ENCODE results near the gene ZNHIT1.
A peak's percentile ranks its signal among the peaks of the same experiment; 100 is the strongest.
"Not testable (repeated sequence)": the region's sequence is repeated elsewhere in the genome, so short reads cannot be mapped to it uniquely, and the experiment has no call there.

ZNHIT1 gene

GRCh38 chr7:101189109-101189508 lies 28.9 kb upstream of the ZNHIT1 start:
- H3K36me3 ChIP-seq (ENCODE audit: control insufficient read depth in 2 of 2, insufficient read depth in 2 of 2, low read length in 2 of 2) = no peaks in the 10 kb centered on the region
- H3K4me1 ChIP-seq (ENCODE audit: control insufficient read depth in 2 of 2, insufficient read depth in 2 of 2, low read length in 2 of 2) = peaks cover 3% of the 10 kb centered on the region in 2 donors
- no peak overlapping the region for H3K4me3 ChIP-seq (ENCODE audit: low read length in 2 of 2)
- no peaks in the 10 kb centered on the region for H3K27me3 ChIP-seq (ENCODE audit: control insufficient read depth in 2 of 2, insufficient read depth in 2 of 2, low read length in 2 of 2)
- no peaks in the 10 kb centered on the region for H3K9me3 ChIP-seq (ENCODE audit: control insufficient read depth in 2 of 2, low read length in 2 of 2)
- H3K9ac ChIP-seq (ENCODE audit: low read depth in 1 of 2, low read length in 2 of 2) = no peak overlapping the region
- H3K27ac ChIP-seq (ENCODE audit: low read depth in 2 of 2, low read length in 2 of 2) = no peak overlapping the region

- H3K27ac ChIP-seq (ENCODE audit: low read depth in 2 of 2, low read length in 2 of 2) = no peak overlapping the region
- H3K9ac ChIP-seq (ENCODE audit: low read depth in 1 of 2, low read length in 2 of 2) = no peak overlapping the region
- H3K4me1 ChIP-seq (ENCODE audit: control insufficient read depth in 2 of 2, insufficient read depth in 2 of 2, low read length in 2 of 2) = peaks cover 5 to 9% of the 10 kb centered on the region in 2 donors
- H3K9me3 ChIP-seq (ENCODE audit: control insufficient read depth in 2 of 2, low read length in 2 of 2) = no peaks in the 10 kb centered on the region
- no peak overlapping the region for H3K4me3 ChIP-seq (ENCODE audit: low read length in 2 of 2)
- H3K27me3 ChIP-seq (ENCODE audit: control insufficient read depth in 2 of 2, insufficient read depth in 2 of 2, low read length in 2 of 2) = peaks cover 0 to 4% of the 10 kb centered on the region in 2 donors
- no peaks in the 10 kb centered on the region for H3K36me3 ChIP-seq (ENCODE audit: control insufficient read depth in 2 of 2, insufficient read depth in 2 of 2, low read length in 2 of 2)
These were observed 22.1 kb upstream of the ZNHIT1 start for GRCh38 chr7:101195884-101196283.

GRCh38 chr7:101197991-101198390 lies 20.0 kb upstream of the ZNHIT1 start:
- no peak overlapping the region for H3K4me3 ChIP-seq (ENCODE audit: low read length in 2 of 2)
- H3K9ac ChIP-seq (ENCODE audit: low read depth in 1 of 2, low read length in 2 of 2) = no peak overlapping the region
- H3K27ac ChIP-seq (ENCODE audit: low read depth in 2 of 2, low read length in 2 of 2) = no peak overlapping the region

GRCh38 chr7:101198476-101198875 lies 19.5 kb upstream of the ZNHIT1 start:
- peaks cover 0 to 6% of the 10 kb centered on the region in 2 donors for H3K27me3 ChIP-seq (ENCODE audit: control insufficient read depth in 2 of 2, insufficient read depth in 2 of 2, low read length in 2 of 2)
- no peaks in the 10 kb centered on the region for H3K36me3 ChIP-seq (ENCODE audit: control insufficient read depth in 2 of 2, insufficient read depth in 2 of 2, low read length in 2 of 2)
- H3K27ac ChIP-seq (ENCODE audit: low read depth in 2 of 2, low read length in 2 of 2) = no peak overlapping the region
- peaks cover 12 to 14% of the 10 kb centered on the region in 2 donors for H3K4me1 ChIP-seq (ENCODE audit: control insufficient read depth in 2 of 2, insufficient read depth in 2 of 2, low read length in 2 of 2)
- no peak overlapping the region for H3K4me3 ChIP-seq (ENCODE audit: low read length in 2 of 2)
- H3K9me3 ChIP-seq (ENCODE audit: control insufficient read depth in 2 of 2, low read length in 2 of 2) = no peaks in the 10 kb centered on the region
- H3K9ac ChIP-seq (ENCODE audit: low read depth in 1 of 2, low read length in 2 of 2) = no peak overlapping the region

More at GRCh38 chr7:101197991-101198390, 20.0 kb upstream of the ZNHIT1 start:
- H3K27me3 ChIP-seq (ENCODE audit: control insufficient read depth in 2 of 2, insufficient read depth in 2 of 2, low read length in 2 of 2) = peaks cover 0 to 5% of the 10 kb centered on the region in 2 donors
- no peaks in the 10 kb centered on the region for H3K36me3 ChIP-seq (ENCODE audit: control insufficient read depth in 2 of 2, insufficient read depth in 2 of 2, low read length in 2 of 2)
- H3K4me1 ChIP-seq (ENCODE audit: control insufficient read depth in 2 of 2, insufficient read depth in 2 of 2, low read length in 2 of 2) = peaks cover 12 to 14% of the 10 kb centered on the region in 2 donors
- H3K9me3 ChIP-seq (ENCODE audit: control insufficient read depth in 2 of 2, low read length in 2 of 2) = no peaks in the 10 kb centered on the region

- H3K9ac ChIP-seq (ENCODE audit: low read depth in 1 of 2, low read length in 2 of 2); H3K9me3 ChIP-seq (ENCODE audit: control insufficient read depth in 2 of 2, low read length in 2 of 2); H3K36me3 ChIP-seq (ENCODE audit: control insufficient read depth in 2 of 2, insufficient read depth in 2 of 2, low read length in 2 of 2); H3K27ac ChIP-seq (ENCODE audit: low read depth in 2 of 2, low read length in 2 of 2); H3K4me3 ChIP-seq (ENCODE audit: low read length in 2 of 2); H3K27me3 ChIP-seq (ENCODE audit: control insufficient read depth in 2 of 2, insufficient read depth in 2 of 2, low read length in 2 of 2): not testable (repeated sequence)
- H3K4me1 ChIP-seq (ENCODE audit: control insufficient read depth in 2 of 2, insufficient read depth in 2 of 2, low read length in 2 of 2) = peaks cover 12 to 14% of the 10 kb centered on the region in 2 donors
These were observed 18.4 kb upstream of the ZNHIT1 start for GRCh38 chr7:101199522-101199921.

- no peaks in the 10 kb centered on the region for H3K36me3 ChIP-seq (ENCODE audit: control insufficient read depth in 2 of 2, insufficient read depth in 2 of 2, low read length in 2 of 2)
- H3K4me3 ChIP-seq (ENCODE audit: low read length in 2 of 2) = peak overlapping the region; percentile 69 to 73
- H3K27me3 ChIP-seq (ENCODE audit: control insufficient read depth in 2 of 2, insufficient read depth in 2 of 2, low read length in 2 of 2) = peaks cover 0 to 6% of the 10 kb centered on the region in 2 donors
- H3K9me3 ChIP-seq (ENCODE audit: control insufficient read depth in 2 of 2, low read length in 2 of 2) = no peaks in the 10 kb centered on the region
- peak overlapping the region; percentile 86 to 92 for H3K27ac ChIP-seq (ENCODE audit: low read depth in 2 of 2, low read length in 2 of 2)
- H3K9ac ChIP-seq (ENCODE audit: low read depth in 1 of 2, low read length in 2 of 2) = peak overlapping the region; percentile 70
- peaks cover 12 to 14% of the 10 kb centered on the region in 2 donors for H3K4me1 ChIP-seq (ENCODE audit: control insufficient read depth in 2 of 2, insufficient read depth in 2 of 2, low read length in 2 of 2)
These were observed 17.5 kb upstream of the ZNHIT1 start for GRCh38 chr7:101200504-101200861.

- peak within 1 kb of the TSS; percentile 70 to 73 for H3K4me3 ChIP-seq (ENCODE audit: low read length in 2 of 2)
- H3K4me1 ChIP-seq (ENCODE audit: control insufficient read depth in 2 of 2, insufficient read depth in 2 of 2, low read length in 2 of 2) = peaks cover 12 to 14% of the 10 kb centered on the region in 2 donors
- no peaks in the 10 kb centered on the region for H3K9me3 ChIP-seq (ENCODE audit: control insufficient read depth in 2 of 2, low read length in 2 of 2)
- H3K27ac ChIP-seq (ENCODE audit: low read depth in 2 of 2, low read length in 2 of 2) = peak within 1 kb of the TSS; percentile 86 to 92
- peak within 1 kb of the TSS; percentile 70 to 79 for H3K9ac ChIP-seq (ENCODE audit: low read depth in 1 of 2, low read length in 2 of 2)
- peaks cover 0 to 6% of the 10 kb centered on the region in 2 donors for H3K27me3 ChIP-seq (ENCODE audit: control insufficient read depth in 2 of 2, insufficient read depth in 2 of 2, low read length in 2 of 2)
- peaks cover 0 to 1% of the 10 kb centered on the region in 2 donors for H3K36me3 ChIP-seq (ENCODE audit: control insufficient read depth in 2 of 2, insufficient read depth in 2 of 2, low read length in 2 of 2)
These were observed 16.9 kb upstream of the ZNHIT1 start, which contains the start of gene MOGAT3 for GRCh38 chr7:101200862-101201599. TSS of gene MOGAT3 (minus strand) at chr7:101201036. CDS start at chr7:101200854, 182 bp downstream.

GRCh38 chr7:101201695-101202602 lies 16.0 kb upstream of the ZNHIT1 start:
- Histone ChIP-seq H3K36me3 (ENCODE audit: control insufficient read depth in 2 of 2, insufficient read depth in 2 of 2, low read length in 2 of 2) (peaks cover 0 to 5% of the 10 kb centered on the region in 2 donors), H3K27ac (ENCODE audit: low read depth in 2 of 2, low read length in 2 of 2) (peak overlapping the region; percentile 86 to 92), H3K4me3 (ENCODE audit: low read length in 2 of 2) (peak overlapping the region; percentile 48 to 70), H3K9me3 (ENCODE audit: control insufficient read depth in 2 of 2, low read length in 2 of 2) (no peaks in the 10 kb centered on the region), H3K4me1 (ENCODE audit: control insufficient read depth in 2 of 2, insufficient read depth in 2 of 2, low read length in 2 of 2) (peaks cover 12 to 14% of the 10 kb centered on the region in 2 donors), H3K27me3 (ENCODE audit: control insufficient read depth in 2 of 2, insufficient read depth in 2 of 2, low read length in 2 of 2) (peaks cover 0 to 6% of the 10 kb centered on the region in 2 donors), H3K9ac (ENCODE audit: low read depth in 1 of 2, low read length in 2 of 2) (peak overlapping the region; percentile 14 to 79)

GRCh38 chr7:101202603-101202918 lies 15.4 kb upstream of the ZNHIT1 start:
- Histone ChIP-seq H3K36me3 (ENCODE audit: control insufficient read depth in 2 of 2, insufficient read depth in 2 of 2, low read length in 2 of 2) (peaks cover under 1 to 5% of the 10 kb centered on the region in 2 donors), H3K27me3 (ENCODE audit: control insufficient read depth in 2 of 2, insufficient read depth in 2 of 2, low read length in 2 of 2) (peaks cover 0 to 6% of the 10 kb centered on the region in 2 donors), H3K9me3 (ENCODE audit: control insufficient read depth in 2 of 2, low read length in 2 of 2) (no peaks in the 10 kb centered on the region), H3K9ac (ENCODE audit: low read depth in 1 of 2, low read length in 2 of 2) (peak overlapping the region in 1 of 2 donors; percentile 79), H3K4me1 (ENCODE audit: control insufficient read depth in 2 of 2, insufficient read depth in 2 of 2, low read length in 2 of 2) (peaks cover 12 to 14% of the 10 kb centered on the region in 2 donors), H3K4me3 (ENCODE audit: low read length in 2 of 2) (no peak overlapping the region), H3K27ac (ENCODE audit: low read depth in 2 of 2, low read length in 2 of 2) (no peak overlapping the region)
